Activated T-helper 17 cell treated with anti-CD3 and anti-CD28 coated beads, Interleukin-2, amount 50 U/mL, for 72 hours (primary cell): ENCODE measurements around the gene KIF5C. TPM values are rescaled to one million over a fixed set of nuclear protein-coding genes. Genes with fewer than 3 reads are reported as not detected.
A peak's percentile ranks its signal among the peaks of the same experiment; 100 is the strongest.

ENCODE experiments used
- ATAC-seq: fragments of 150-1000 bp; cut with Tn5 transposase; replicated peaks from 2 replicates; pipeline ENCODE4 v1.10.0; 2021; ENCODE audit warnings: mild to moderate bottlenecking, moderate library complexity
- H3K27ac Mint-ChIP-seq: one replicate; pipeline ENCODE4 v1.8.0; 2022; ENCODE audit warnings: mixed read lengths
- H3K27me3 Mint-ChIP-seq: one replicate; pipeline ENCODE4 v1.8.0; 2022; ENCODE audit warnings: mixed read lengths
- H3K36me3 Mint-ChIP-seq: one replicate; pipeline ENCODE4 v1.8.0; 2022; ENCODE audit warnings: low read depth, mild to moderate bottlenecking, mixed read lengths
- H3K4me1 Mint-ChIP-seq: one replicate; pipeline ENCODE4 v1.8.0; 2022; ENCODE audit warnings: mixed read lengths
- H3K4me3 Mint-ChIP-seq: one replicate; pipeline ENCODE4 v1.8.0; 2022; ENCODE audit warnings: mild to moderate bottlenecking, mixed read lengths
- H3K9me3 Mint-ChIP-seq: one replicate; pipeline ENCODE4 v1.8.0; 2022; ENCODE audit warnings: mixed read lengths
- total RNA-seq, 2 donors: library from RNA; stranded (reverse); gene quantifications; one replicate each; pipeline ENCODE4 v1.2.3, GENCODE V29; 2022

KIF5C gene
- total RNA-seq, 2 donors from 2014 or later, result 33.1 to 43.8 TPM

DNA sequence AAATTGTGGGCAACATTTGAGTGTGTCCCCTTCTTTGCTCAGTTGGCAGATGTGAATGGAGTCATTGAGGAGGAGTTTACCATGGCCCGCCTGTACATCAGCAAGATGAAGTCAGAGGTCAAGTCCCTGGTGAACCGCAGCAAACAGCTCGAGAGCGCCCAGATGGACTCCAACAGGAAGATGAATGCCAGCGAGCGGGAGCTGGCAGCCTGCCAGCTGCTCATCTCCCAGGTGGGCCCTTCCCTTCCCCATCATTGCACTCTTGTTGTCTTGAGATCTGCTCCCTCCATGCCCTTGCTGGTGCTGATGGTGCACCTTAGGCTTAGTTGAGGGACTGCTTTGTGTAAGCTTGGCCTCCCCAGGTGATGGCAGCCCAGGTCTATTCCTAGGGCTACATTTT is 115.9 kb downstream of the KIF5C start:
- Mint-ChIP-seq H3K27ac (no peak overlapping the region), H3K36me3 (peaks cover 62% of the 10 kb centered on the region), H3K4me1 (peaks cover 4% of the 10 kb centered on the region), H3K9me3 (no peaks in the 10 kb centered on the region), H3K4me3 (no peak overlapping the region), H3K27me3 (no peaks in the 10 kb centered on the region)
- ATAC-seq, result no peak

DNA sequence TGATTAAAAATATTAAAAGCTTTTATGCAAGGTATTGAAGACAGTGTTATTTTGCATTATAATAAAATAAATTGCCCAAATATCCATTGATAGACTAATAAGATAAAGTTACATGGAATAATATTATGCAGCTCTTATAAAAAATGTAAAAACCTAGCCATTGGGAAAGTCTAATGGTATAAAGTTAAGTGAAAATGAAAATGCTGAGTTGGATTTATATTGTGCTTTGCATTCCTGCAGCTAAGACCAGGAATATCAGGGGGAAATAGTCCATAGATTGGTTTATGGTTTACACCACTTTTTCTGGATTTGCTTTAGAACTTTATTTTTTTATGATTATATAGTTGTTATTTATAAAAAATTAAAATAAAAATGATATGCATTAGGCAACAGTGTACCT is 117.4 kb downstream of the KIF5C start:
- no peaks in the 10 kb centered on the region for H3K27me3 Mint-ChIP-seq
- no peak overlapping the region for H3K27ac Mint-ChIP-seq
- no peak for ATAC-seq
- no peak overlapping the region for H3K4me3 Mint-ChIP-seq
- H3K36me3 Mint-ChIP-seq, result peaks cover 64% of the 10 kb centered on the region
- H3K9me3 Mint-ChIP-seq, result no peaks in the 10 kb centered on the region
- H3K4me1 Mint-ChIP-seq, result peaks cover 4% of the 10 kb centered on the region

DNA sequence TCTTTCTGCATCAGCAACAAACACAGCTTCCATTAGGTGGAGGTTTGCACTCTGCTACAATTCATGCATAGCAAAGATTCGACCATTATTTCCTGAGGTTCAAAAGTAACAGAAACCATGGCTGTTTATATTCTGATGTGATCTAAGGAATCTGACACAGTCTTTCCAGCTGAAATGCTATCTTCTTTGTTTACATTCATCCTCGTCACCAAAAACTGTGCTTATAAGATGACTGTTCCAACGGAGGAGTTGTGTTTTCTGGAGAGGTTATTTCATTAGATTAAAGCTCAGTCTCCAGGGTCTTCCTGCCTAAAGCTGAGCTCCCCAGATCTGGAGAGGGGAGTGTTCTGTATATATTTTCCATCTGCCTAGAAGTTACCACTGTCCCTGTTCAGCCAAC is 118.3 kb downstream of the KIF5C start:
- Mint-ChIP-seq H3K36me3 (peaks cover 73% of the 10 kb centered on the region), H3K27ac (no peak overlapping the region), H3K4me1 (peaks cover 4% of the 10 kb centered on the region), H3K27me3 (no peaks in the 10 kb centered on the region), H3K9me3 (no peaks in the 10 kb centered on the region), H3K4me3 (no peak overlapping the region)
- ATAC-seq, result no peak

DNA sequence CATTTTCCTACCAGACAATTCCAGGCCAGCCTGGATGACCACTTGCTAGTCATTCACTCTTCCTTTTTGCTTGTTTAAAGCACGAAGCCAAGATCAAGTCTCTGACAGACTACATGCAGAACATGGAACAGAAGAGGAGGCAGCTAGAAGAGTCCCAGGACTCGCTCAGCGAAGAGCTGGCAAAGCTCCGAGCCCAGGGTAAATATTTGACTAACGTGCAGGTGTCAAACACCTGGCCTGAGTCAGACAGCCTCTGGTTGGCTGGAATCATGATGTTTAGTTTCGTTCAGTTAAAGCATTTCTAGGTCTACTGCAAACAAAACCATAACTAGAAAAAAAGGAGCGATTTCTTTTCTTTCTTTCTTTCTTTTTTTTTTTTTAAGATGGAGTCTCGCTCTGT is 119.3 kb downstream of the KIF5C start:
- no peak for ATAC-seq
- no peak overlapping the region for H3K4me3 Mint-ChIP-seq
- H3K9me3 Mint-ChIP-seq, result no peaks in the 10 kb centered on the region
- H3K27me3 Mint-ChIP-seq, result no peaks in the 10 kb centered on the region
- peaks cover 83% of the 10 kb centered on the region for H3K36me3 Mint-ChIP-seq
- H3K4me1 Mint-ChIP-seq, result peaks cover 4% of the 10 kb centered on the region
- no peak overlapping the region for H3K27ac Mint-ChIP-seq

DNA sequence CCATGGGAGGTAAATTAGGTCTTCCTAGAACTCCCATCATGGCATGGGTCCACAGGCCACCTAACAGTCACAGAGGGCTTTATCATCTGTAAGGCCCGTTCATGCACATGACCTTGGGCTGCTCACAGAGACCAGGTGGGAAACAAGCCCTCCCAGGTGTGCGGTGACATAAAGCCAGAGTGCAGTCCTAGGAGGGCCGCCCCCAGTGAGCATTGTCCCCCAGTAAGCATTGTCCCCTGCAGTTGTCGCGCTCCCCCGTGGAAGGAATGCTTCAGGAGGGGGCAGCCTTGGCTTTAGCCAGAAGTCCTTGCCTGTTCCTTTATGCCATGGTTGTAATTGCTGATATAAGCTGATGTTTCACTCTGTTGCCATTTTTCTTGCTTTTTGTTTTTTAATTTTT is 121.8 kb downstream of the KIF5C start:
- Mint-ChIP-seq H3K36me3 (peaks cover 90% of the 10 kb centered on the region), H3K27me3 (no peaks in the 10 kb centered on the region), H3K4me3 (no peak overlapping the region), H3K27ac (no peak overlapping the region), H3K9me3 (no peaks in the 10 kb centered on the region), H3K4me1 (peaks cover 15% of the 10 kb centered on the region)
- no peak for ATAC-seq

DNA sequence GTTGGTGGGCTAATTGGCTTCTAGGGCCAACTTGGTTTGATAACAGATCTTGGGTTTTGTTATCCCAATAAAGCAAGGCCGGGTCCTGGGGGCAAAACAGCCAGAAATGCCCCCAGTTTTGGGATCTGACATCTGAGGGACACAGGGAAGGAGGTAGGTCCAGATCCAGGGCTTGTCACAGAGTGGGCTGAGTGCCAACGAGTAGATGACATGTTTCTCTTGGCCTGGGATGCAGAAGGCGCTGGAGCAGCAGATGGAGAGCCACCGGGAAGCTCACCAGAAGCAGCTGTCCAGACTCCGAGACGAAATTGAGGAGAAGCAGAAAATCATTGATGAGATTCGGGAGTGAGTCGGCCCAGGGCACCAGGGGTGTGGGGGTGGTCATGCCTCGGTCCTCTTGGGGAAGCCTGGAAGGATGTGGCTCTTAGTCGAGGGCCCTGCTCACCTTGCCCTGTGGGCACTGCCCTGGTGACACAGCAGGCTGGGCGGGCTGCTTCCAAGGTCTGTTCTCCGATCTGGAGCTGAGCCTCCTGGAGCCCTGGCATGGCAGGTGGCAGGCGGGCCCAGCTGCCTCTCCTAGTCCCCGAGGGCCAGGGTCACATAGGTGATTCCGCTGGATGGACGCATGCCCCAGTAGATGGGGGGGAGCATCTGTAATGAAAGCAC is 123.3 kb downstream of the KIF5C start:
- H3K36me3 Mint-ChIP-seq, result peaks cover 90% of the 10 kb centered on the region
- peaks cover 15% of the 10 kb centered on the region for H3K4me1 Mint-ChIP-seq
- H3K9me3 Mint-ChIP-seq, result no peaks in the 10 kb centered on the region
- peak overlapping the region; percentile 43 for H3K27ac Mint-ChIP-seq
- H3K4me3 Mint-ChIP-seq, result no peak overlapping the region
- H3K27me3 Mint-ChIP-seq, result no peaks in the 10 kb centered on the region
- ATAC-seq, result no peak

DNA sequence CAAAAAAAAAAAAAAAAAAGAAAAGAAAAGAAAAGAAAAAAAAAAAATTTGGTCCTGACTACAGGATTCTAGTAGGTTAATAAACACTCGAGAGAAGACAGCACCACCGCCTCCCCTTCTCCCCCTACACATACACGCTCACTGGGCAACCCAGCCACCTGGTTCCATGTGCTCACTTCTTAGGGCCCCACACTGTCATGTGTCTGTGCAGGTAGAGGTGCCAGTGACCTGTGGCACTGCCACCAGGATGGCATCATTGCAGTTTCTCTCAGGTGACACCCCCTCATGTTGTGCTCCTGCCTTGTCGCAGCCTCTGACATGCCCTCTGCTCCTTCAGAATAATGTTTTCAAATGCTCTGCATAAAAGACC is 123.8 kb downstream of the KIF5C start:
- peaks cover 15% of the 10 kb centered on the region for H3K4me1 Mint-ChIP-seq
- H3K4me3 Mint-ChIP-seq, result no peak overlapping the region
- H3K36me3 Mint-ChIP-seq, result peaks cover 90% of the 10 kb centered on the region
- H3K27me3 Mint-ChIP-seq, result no peaks in the 10 kb centered on the region
- ATAC-seq, result no peak
- H3K27ac Mint-ChIP-seq, result peak overlapping the region; percentile 43
- no peaks in the 10 kb centered on the region for H3K9me3 Mint-ChIP-seq

DNA sequence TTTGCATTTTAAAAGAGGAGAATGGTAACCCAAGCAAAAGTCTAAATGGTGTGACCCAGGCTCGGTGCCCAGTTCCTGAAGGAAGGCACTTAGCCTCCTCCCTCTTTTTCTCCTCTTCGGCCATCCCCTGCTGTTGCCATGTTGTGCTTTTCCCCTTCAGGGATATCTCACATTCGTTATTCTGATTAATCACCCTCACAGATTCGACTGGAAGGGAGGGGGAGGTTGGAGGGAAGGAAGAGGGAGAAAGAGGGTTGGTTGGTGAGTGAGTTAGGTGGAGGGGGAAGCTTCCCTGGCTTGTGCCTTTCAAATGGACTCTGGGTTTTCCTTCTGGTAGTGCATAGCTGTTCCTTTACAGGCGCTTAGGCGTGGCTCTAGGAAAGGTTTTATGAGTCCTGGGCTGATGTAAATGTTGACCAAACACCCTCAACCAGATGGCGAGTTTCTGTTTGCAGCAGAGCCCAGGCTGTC is 124.5 kb downstream of the KIF5C start:
- Mint-ChIP-seq H3K4me1 (peaks cover 15% of the 10 kb centered on the region), H3K9me3 (no peaks in the 10 kb centered on the region), H3K36me3 (peaks cover 90% of the 10 kb centered on the region), H3K27ac (no peak overlapping the region), H3K4me3 (no peak overlapping the region), H3K27me3 (no peaks in the 10 kb centered on the region)
- ATAC-seq, result no peak

DNA sequence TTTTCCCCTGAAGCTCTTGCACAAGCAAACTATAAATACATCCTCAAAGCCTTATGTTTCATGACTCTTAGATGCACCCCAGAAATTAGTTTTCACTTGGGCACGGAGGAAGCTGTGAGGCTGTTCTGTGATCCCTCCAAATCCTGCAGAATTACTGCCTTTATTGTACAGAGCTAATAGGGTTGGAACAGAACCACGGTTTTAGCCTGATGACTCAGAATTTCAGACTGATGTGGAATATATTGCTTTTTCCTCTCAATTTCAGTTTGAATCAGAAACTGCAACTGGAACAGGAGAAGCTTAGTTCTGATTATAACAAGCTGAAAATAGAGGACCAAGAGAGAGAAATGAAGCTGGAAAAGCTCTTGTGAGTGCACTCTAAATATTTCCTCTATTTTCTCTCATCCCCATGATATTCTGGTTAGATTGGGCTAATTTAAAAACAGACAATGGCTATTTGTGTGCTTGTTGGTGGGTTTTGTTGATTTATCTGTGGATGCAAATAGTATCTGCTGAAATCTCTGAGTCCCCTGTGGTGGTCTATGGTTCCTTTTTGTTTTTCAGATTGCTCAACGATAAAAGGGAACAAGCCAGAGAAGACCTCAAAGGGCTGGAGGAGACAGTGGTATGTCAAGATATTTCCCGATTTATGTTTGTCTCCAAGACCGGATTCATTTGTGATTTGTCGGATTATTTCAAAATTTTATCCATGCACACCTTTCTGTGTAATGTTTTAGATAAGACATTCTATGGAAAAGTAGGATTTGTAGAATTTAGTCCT is 125.3 kb downstream of the KIF5C start:
- Mint-ChIP-seq H3K4me1 (peaks cover 11% of the 10 kb centered on the region), H3K36me3 (peaks cover 90% of the 10 kb centered on the region), H3K27ac (peak overlapping the region; percentile 65), H3K9me3 (no peaks in the 10 kb centered on the region), H3K27me3 (no peaks in the 10 kb centered on the region), H3K4me3 (peak overlapping the region; percentile 15)
- ATAC-seq, result peak; percentile 88

DNA sequence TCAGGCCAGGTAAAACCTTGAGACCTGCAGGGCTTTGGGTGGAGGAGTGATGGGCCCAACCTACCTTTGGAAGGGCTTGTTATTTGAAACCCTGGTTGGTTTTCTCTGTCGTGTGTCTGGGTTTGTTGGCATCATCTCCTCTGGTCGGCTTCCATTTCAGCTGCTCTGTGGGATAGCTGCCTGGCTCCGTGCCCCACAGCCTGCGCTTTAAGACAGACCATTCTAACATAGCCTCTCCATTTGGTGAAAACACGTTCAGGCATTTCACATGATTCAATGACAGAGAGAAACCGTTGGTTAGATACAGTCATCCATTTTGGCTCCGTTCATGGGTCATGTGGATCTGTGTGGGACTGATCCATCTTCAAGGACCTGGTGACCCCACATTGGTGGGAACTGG is 126.5 kb downstream of the KIF5C start:
- ATAC-seq, result no peak
- Mint-ChIP-seq H3K4me1 (peaks cover 11% of the 10 kb centered on the region), H3K27ac (no peak overlapping the region), H3K27me3 (no peaks in the 10 kb centered on the region), H3K36me3 (peaks cover 82% of the 10 kb centered on the region), H3K4me3 (no peak overlapping the region), H3K9me3 (no peaks in the 10 kb centered on the region)

DNA sequence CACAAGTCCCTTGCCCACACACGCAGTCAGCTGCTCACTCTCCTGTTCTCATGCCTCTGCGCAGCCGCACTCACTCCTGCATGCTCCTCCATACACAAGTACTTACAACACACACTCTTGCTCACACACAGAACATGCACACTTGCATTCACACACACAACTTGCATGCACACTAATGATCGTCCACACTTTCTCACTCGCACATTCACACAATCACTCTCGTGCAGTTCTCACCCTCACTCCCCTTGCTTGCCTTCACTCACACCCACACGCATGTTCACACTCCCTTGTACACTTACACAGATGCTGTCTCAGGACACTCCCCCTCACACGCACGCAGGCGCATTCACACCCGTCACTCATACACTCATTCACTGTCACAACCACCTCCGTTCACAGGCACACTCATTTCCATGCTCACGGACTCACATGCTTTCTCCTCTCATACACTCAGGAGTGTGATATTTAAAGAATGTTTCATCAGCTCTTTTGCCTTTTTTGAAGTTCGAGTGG is 127.4 kb downstream of the KIF5C start:
- Mint-ChIP-seq H3K4me1 (peaks cover 11% of the 10 kb centered on the region), H3K36me3 (peaks cover 77% of the 10 kb centered on the region), H3K27me3 (no peaks in the 10 kb centered on the region), H3K4me3 (no peak overlapping the region), H3K9me3 (no peaks in the 10 kb centered on the region), H3K27ac (no peak overlapping the region)
- ATAC-seq, result no peak

DNA sequence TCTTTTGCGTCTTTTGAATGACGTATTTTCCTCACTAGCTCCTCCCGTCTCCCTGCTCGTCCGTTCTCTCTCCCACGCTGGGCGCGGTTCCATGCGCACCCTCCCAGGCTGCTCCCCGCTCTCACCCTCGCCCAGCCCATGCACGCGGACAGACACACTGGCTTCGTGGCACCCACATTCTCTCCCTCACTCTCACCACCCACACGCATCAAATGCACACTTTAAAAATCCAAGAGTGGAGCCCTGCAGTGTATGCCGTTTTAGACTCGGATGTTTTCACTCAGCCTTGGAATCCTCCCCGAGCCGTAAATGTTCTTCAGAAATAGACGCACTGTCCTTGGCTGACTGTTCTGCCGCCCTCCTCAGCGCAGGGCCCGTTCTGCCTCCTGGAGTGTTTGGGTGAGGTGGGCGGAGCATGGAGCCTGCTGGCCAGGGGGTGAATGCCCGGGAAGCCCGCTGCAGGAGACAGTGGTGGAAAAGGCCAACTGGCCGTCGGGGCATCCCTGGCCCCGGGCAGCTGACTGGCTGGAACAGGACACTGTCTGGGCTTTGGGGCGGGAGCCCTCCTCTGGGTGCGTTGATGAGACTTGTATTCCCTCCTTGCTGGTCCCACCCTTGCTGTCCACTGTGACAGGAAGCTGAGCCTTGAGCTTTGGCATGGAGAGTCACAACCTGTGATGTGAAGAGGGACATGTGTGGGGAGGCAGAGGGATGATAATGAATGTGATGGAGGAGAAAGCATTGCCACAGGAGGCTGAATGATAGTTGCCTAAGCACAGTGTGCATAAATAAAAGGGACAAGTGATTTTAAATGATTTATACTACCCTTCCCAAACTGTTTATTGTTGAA is 128.1 kb downstream of the KIF5C start:
- no peak overlapping the region for H3K27ac Mint-ChIP-seq
- peaks cover 11% of the 10 kb centered on the region for H3K4me1 Mint-ChIP-seq
- H3K4me3 Mint-ChIP-seq, result no peak overlapping the region
- no peaks in the 10 kb centered on the region for H3K9me3 Mint-ChIP-seq
- no peak for ATAC-seq
- no peaks in the 10 kb centered on the region for H3K27me3 Mint-ChIP-seq
- H3K36me3 Mint-ChIP-seq, result peaks cover 72% of the 10 kb centered on the region

DNA sequence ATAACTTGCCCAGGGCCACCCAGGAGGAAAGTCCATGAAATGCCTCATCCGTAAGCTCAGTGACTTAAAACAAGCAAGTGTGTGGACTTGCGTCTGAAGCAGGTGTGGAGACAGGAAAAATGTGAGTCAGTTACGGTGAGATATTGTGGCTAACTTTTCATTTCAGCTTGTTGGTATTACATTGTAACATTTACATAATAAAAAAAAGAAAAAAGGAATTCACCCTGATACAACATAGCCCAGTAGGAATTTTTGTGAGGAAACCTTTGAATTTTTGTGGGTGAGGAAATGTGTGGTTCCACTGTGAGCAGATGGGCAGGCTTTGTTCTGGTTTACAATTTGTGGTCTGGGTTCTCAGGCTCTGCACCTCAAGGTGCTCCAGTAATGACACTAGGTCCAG is 129.8 kb downstream of the KIF5C start:
- Mint-ChIP-seq H3K4me1 (peaks cover 11% of the 10 kb centered on the region), H3K4me3 (no peak overlapping the region), H3K9me3 (no peaks in the 10 kb centered on the region), H3K27me3 (no peaks in the 10 kb centered on the region), H3K36me3 (peaks cover 75% of the 10 kb centered on the region), H3K27ac (no peak overlapping the region)
- no peak for ATAC-seq

DNA sequence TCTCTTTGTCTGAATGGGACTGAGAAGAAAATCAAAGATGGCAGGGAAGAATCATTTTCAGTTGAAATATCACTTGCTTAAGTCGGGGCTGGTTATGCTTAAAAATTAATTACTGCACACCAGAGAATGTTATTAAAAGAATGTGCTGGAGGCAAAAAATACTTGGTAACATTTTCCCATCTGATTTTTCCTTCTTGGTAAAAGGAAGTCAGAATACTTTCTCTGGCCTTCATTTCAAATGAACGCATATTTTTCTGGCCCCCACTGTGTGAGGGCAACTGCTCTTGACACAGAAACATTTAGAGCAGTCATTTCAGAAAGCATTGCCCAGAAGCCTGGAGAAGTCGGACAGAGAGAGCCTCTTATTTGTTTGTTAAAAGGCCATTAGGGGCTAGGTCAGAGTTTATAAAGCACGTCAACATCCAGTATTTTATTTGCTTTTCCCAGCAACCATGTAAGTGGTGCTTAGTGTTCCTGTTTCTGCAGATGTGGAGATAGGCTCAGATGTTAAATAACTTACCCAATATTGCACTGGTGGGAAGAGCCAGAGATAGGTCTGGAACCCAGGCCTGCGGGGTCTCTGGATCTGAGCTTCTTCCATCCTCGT is 130.5 kb downstream of the KIF5C start:
- no peaks in the 10 kb centered on the region for H3K9me3 Mint-ChIP-seq
- H3K4me1 Mint-ChIP-seq, result peaks cover 6% of the 10 kb centered on the region
- peaks cover 76% of the 10 kb centered on the region for H3K36me3 Mint-ChIP-seq
- ATAC-seq, result no peak
- no peaks in the 10 kb centered on the region for H3K27me3 Mint-ChIP-seq
- H3K27ac Mint-ChIP-seq, result no peak overlapping the region
- H3K4me3 Mint-ChIP-seq, result no peak overlapping the region
